ENCODE data around the gene RALBP1. TPM values are rescaled to one million over a fixed set of nuclear protein-coding genes. Genes with fewer than 3 reads are reported as not detected.
"Not testable (repeated sequence)": the region's sequence is repeated elsewhere in the genome, so short reads cannot be mapped to it uniquely, and the experiment has no call there.

The RALBP1 gene
- total and polyA plus RNA-seq, 5 donors, result 32.4 to 57.5 (median 46.3) TPM

DNA sequence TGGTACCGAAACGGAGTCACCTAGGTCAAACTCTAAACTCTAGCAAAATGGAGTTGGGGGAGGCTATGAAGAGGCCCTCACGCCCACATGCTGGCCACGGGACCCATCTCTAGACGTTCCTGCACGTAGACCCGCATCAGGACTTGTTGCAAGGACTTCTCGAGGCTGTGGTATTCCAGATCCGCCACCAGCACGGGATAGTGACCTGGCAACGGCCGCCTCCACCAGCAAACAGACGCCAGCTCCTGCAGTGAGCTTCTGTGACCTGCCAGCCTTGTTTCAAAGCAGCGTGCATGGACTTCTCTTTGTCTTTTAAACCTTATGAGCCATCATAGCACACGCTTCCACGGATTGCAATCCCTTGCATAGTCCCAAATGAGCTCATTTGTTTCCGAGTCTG lies 40.3 kb upstream of the RALBP1 start:
- Histone ChIP-seq H3K27ac (ENCODE audit: low read length) (no peak overlapping the region), H3K4me1 (ENCODE audit: control insufficient read depth, insufficient read depth, low read length) (no peaks in the 10 kb centered on the region), H3K9me3 (ENCODE audit: control insufficient read depth, low read length) (no peaks in the 10 kb centered on the region), H3K4me3 (ENCODE audit: low read length) (no peak overlapping the region), H3K27me3 (ENCODE audit: control insufficient read depth, insufficient read depth) (no peaks in the 10 kb centered on the region)
- no peak for ATAC-seq
- no peak for DNase-seq
- intact Hi-C loops (cut with DNase I), result no loop called here
- 95% methylated on average over 17 of the region's 17 CpGs for WGBS

DNA sequence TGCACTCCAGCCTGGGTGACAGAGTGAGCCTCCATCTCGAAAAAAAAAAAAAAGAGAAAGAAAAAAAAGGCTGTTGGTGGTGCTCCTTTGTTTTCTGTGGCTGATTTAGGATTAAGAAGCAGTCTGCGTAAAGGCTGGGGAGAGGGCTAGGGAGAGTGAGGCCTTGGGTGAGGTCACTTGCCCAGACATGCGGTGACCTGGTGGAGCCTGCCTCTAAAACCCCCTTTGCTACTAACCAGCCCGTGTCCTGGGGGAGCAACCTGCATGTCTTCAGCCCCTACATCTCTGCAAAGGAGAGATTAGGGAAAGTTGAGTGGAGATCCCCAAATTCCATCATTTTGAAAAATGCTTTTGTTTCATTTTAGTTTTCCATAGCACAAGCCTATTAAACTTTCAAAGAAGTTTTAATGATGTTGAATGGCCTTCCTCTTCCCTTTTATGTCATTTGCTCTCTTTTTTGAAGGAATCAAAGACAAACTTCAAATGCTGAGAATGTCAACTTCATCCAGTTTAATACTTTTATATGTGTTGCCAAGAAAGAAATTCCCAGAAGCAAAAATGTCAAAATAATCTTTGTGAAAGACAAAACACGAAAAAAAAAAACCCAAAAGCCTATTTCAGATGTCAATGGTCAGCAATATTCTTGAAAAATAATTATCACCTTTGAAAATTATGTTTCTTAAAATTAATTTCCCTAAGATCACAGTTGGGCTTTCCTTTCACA lies 38.9 kb upstream of the RALBP1 start:
- no peaks in the 10 kb centered on the region for H3K4me1 ChIP-seq (ENCODE audit: control insufficient read depth, insufficient read depth, low read length)
- intact Hi-C loops (cut with DNase I), result no loop called here
- H3K27me3 ChIP-seq (ENCODE audit: control insufficient read depth, insufficient read depth), result no peaks in the 10 kb centered on the region
- H3K4me3 ChIP-seq (ENCODE audit: low read length), result no peak overlapping the region
- no peaks in the 10 kb centered on the region for H3K9me3 ChIP-seq (ENCODE audit: control insufficient read depth, low read length)
- WGBS, result 72% methylated on average over 5 of the region's 5 CpGs
- DNase-seq (no peak), ATAC-seq (no peak)
- H3K27ac ChIP-seq (ENCODE audit: low read length), result no peak overlapping the region

DNA sequence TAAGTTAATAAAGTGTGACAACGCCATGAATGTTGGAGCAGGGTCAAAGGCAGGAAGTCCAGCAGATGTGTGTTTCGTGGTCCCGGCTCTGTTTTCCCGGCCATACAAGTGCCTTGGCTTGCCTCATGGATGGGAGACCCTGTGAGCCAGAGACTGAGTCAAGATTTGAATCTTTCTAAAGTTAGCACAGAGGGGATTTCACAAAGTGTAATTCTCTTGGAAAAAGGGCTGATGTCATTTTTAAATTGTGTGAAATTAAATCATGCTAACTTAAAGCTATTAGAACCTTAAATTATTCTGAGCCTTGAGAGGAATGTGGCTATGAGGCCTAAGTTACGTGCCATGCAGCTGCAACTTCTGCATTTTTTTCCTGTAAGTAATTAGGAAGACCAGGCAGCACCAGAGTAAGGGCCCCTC lies 38.3 kb upstream of the RALBP1 start:
- Histone ChIP-seq H3K9me3 (ENCODE audit: control insufficient read depth, low read length) (no peaks in the 10 kb centered on the region), H3K27ac (ENCODE audit: low read length) (no peak overlapping the region), H3K27me3 (ENCODE audit: control insufficient read depth, insufficient read depth) (no peaks in the 10 kb centered on the region), H3K4me1 (ENCODE audit: control insufficient read depth, insufficient read depth, low read length) (no peaks in the 10 kb centered on the region), H3K4me3 (ENCODE audit: low read length) (no peak overlapping the region)
- intact Hi-C loops (cut with DNase I), result no loop called here
- no peak for ATAC-seq
- no peak for DNase-seq
- 33% methylated on average over 5 of the region's 5 CpGs for WGBS

DNA sequence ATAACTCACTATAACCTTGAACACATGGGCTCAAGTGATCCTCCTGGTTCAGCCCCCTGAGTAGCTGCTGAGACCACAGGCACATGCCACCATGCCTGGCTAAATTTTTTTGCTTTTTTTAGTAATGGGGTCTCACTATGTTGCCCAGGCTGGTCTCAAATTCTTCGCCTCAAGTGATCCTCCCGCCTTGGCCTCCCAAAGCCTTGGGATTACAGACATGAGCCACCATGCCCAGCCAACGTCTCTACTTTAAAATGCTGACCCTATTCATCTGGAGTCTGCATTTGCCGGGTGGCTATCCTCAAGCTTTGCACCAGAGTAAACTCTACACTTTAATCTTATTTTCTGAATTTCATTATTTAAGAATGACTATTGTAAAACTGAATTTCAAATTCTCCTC lies 37.6 kb upstream of the RALBP1 start:
- H3K27ac ChIP-seq (ENCODE audit: low read length), result no peak overlapping the region
- no peak overlapping the region for H3K4me3 ChIP-seq (ENCODE audit: low read length)
- no peaks in the 10 kb centered on the region for H3K4me1 ChIP-seq (ENCODE audit: control insufficient read depth, insufficient read depth, low read length)
- ATAC-seq (no peak), DNase-seq (no peak)
- H3K27me3 ChIP-seq (ENCODE audit: control insufficient read depth, insufficient read depth), result no peaks in the 10 kb centered on the region
- intact Hi-C loops (cut with DNase I), result no loop called here
- 94% methylated on average over 4 of the region's 4 CpGs for WGBS
- H3K9me3 ChIP-seq (ENCODE audit: control insufficient read depth, low read length), result no peaks in the 10 kb centered on the region

DNA sequence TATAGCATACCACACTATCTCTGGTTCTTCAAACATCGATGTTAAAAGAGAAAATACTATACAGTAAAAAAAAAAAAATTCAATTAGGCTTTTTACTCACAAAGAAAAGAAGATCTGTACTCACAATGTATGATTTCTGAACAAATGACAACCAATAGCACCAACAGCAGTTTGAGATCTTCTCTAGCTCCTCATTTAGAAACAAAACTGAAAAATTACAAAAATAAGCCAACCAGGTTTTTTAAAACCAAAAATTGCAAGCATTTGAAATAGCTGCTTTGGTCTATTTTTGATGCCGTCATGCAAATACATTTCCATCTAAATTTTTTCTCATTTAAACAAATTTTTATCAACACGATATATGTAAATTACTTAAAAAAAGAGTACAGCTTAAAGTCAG lies 34.3 kb upstream of the RALBP1 start:
- DNase-seq, result no peak
- intact Hi-C loops (cut with DNase I), result no loop called here
- no peak for ATAC-seq
- Histone ChIP-seq H3K27ac (ENCODE audit: low read length) (no peak overlapping the region), H3K4me3 (ENCODE audit: low read length) (no peak overlapping the region), H3K27me3 (ENCODE audit: control insufficient read depth, insufficient read depth) (no peaks in the 10 kb centered on the region), H3K4me1 (ENCODE audit: control insufficient read depth, insufficient read depth, low read length) (no peaks in the 10 kb centered on the region), H3K9me3 (ENCODE audit: control insufficient read depth, low read length) (no peaks in the 10 kb centered on the region)
- WGBS, result 88% methylated on average over 3 of the region's 3 CpGs

DNA sequence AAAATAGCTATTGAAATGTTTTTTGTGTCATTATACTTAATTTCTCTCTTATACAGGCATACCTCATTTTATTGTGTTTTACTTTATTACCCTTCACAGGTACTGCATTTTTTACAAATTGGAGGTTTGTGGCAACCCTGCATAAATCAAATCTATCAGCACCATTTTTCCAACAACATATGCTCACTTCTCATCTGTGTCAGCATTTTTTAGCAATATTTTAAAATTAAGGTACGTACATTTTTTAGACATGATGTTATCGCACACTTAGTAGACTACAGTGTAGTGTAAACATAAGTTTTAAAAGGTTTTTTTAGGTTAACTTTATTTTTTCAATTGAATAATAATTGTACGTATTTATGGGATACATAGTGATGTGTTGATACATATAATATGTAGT lies 30.8 kb upstream of the RALBP1 start:
- intact Hi-C loops (cut with DNase I), result no loop called here
- H3K4me1 ChIP-seq (ENCODE audit: control insufficient read depth, insufficient read depth, low read length), result no peaks in the 10 kb centered on the region
- DNase-seq, result no peak

DNA sequence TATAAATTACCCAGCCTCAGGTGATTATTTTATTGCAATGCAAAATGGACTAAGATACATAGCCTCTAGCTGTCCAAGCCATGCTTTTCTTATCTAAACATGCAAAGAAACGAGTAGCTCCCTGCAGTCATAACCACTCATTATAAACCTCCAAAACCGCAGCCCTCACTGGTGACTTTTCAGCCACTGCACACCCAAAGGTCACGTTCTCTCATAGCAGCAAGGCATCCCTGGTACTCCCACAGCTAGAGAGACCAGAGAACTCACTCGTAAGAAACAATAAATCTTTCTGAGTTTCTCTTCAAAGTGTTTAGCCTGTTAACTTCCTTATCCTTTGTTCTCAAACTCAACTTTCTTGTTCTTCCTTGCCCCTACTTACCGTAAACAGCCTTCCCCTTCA lies 28.5 kb upstream of the RALBP1 start:
- 89% methylated on average over 5 of the region's 5 CpGs for WGBS
- no peaks in the 10 kb centered on the region for H3K27me3 ChIP-seq (ENCODE audit: control insufficient read depth, insufficient read depth)
- ATAC-seq (no peak), DNase-seq (no peak)
- no peak overlapping the region for H3K27ac ChIP-seq (ENCODE audit: low read length)
- peaks cover 3% of the 10 kb centered on the region for H3K9me3 ChIP-seq (ENCODE audit: control insufficient read depth, low read length)
- intact Hi-C loops (cut with DNase I), result no loop called here
- no peak overlapping the region for H3K4me3 ChIP-seq (ENCODE audit: low read length)
- H3K4me1 ChIP-seq (ENCODE audit: control insufficient read depth, insufficient read depth, low read length), result no peaks in the 10 kb centered on the region

More for the DNA sequence above, 30.8 kb upstream of the RALBP1 start:
- no peaks in the 10 kb centered on the region for H3K27me3 ChIP-seq (ENCODE audit: control insufficient read depth, insufficient read depth)
- WGBS, result 93% methylated on average over 3 of the region's 3 CpGs
- H3K27ac ChIP-seq (ENCODE audit: low read length), result no peak overlapping the region
- H3K9me3 ChIP-seq (ENCODE audit: control insufficient read depth, low read length), result peaks cover 3% of the 10 kb centered on the region
- no peak overlapping the region for H3K4me3 ChIP-seq (ENCODE audit: low read length)
- no peak for ATAC-seq

DNA sequence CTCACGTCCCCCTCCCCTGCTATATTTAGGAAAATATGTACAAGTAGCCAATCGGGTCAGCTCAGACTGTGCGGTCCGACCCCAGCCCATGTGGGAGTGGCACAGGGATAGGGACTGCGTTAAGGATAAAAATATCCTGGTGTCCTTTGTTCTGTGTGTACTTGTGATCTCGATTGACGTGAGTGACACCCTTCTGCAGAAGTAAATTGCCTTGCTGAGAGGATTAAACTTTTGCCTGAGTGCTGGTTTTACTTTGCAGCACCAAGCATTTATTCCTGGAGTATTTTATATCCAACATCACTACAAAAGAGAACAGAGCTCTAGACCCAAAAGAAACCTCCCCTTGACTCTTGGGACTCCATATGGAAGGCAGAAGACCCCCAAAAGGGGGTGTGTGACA lies 28.0 kb upstream of the RALBP1 start:
- Histone ChIP-seq H3K4me1 (ENCODE audit: control insufficient read depth, insufficient read depth, low read length) (no peaks in the 10 kb centered on the region), H3K9me3 (ENCODE audit: control insufficient read depth, low read length) (peaks cover 3% of the 10 kb centered on the region), H3K4me3 (ENCODE audit: low read length) (no peak overlapping the region), H3K27me3 (ENCODE audit: control insufficient read depth, insufficient read depth) (no peaks in the 10 kb centered on the region), H3K27ac (ENCODE audit: low read length) (no peak overlapping the region)
- no peak for ATAC-seq
- 93% methylated on average over 7 of the region's 7 CpGs for WGBS
- DNase-seq, result no peak
- intact Hi-C loops (cut with DNase I), result no loop called here

DNA sequence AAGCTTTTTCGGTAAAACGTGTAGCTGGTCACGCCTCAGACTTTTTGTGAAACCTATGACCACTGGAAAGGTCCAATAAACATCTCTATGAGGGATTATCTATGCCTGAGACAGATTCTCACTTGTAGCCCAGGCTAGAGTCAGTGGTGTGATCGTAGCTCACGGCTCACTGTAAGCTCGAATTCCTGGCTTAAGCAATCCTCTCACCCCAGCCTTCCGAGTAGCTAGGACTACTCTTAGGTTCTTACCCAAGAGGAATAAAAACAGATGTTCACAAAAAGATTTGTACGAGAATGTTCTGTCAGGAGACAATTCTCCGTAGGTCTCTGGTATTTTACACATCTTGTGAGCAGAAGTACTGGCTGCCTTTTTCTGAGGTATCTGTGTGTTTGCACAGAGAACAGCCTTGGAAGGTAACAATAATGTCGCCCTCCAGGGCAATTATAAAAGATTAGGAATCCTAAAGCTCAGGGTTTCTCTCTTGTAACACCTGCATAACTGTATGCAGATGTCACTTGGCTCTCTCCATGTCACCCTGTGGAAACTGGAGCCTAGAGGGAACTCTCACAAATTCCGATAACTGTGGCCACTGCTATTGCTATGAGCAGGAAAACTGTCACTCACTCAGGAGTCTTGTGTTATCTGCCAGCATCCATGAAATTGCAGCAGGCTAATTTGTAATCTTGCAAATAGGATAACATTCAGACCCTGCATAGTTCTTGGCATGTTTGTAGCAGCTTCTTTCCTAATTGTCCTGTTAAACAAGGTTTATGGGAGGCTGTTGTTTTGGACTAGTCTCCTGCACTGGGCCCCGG lies 25.5 kb upstream of the RALBP1 start:
- no peak overlapping the region for H3K4me3 ChIP-seq (ENCODE audit: low read length)
- DNase-seq (no peak), ATAC-seq (no peak)
- H3K27ac ChIP-seq (ENCODE audit: low read length), result no peak overlapping the region
- H3K4me1 ChIP-seq (ENCODE audit: control insufficient read depth, insufficient read depth, low read length), result no peaks in the 10 kb centered on the region
- 69% methylated on average over 12 of the region's 12 CpGs for WGBS
- intact Hi-C loops (cut with DNase I), result no loop called here
- H3K27me3 ChIP-seq (ENCODE audit: control insufficient read depth, insufficient read depth), result no peaks in the 10 kb centered on the region
- H3K9me3 ChIP-seq (ENCODE audit: control insufficient read depth, low read length), result peaks cover 3% of the 10 kb centered on the region

DNA sequence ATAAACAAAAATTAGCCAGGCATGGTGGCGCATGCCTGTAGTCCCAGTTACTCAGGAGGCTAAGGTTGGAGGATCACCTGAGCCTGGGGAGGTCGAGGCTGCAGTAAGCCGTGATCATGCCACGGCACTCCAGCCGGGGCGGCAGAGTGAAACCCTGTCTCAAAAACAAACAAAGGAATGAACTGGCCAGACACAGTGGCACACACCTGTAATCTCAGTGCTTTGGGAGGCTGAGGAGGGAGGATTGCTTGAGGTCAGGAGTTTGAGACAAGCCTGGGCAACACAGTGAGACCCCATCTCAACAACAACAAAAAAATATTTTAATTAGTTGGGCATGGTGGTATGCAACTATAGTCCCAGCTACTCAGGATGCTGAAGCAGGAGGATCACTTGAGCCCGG lies 24.4 kb upstream of the RALBP1 start:
- intact Hi-C loops (cut with DNase I); H3K27ac ChIP-seq (ENCODE audit: low read length); DNase-seq; H3K9me3 ChIP-seq (ENCODE audit: control insufficient read depth, low read length); H3K27me3 ChIP-seq (ENCODE audit: control insufficient read depth, insufficient read depth); H3K4me3 ChIP-seq (ENCODE audit: low read length); H3K4me1 ChIP-seq (ENCODE audit: control insufficient read depth, insufficient read depth, low read length); ATAC-seq: not testable (repeated sequence)
- 94% methylated on average over 7 of the region's 7 CpGs for WGBS

DNA sequence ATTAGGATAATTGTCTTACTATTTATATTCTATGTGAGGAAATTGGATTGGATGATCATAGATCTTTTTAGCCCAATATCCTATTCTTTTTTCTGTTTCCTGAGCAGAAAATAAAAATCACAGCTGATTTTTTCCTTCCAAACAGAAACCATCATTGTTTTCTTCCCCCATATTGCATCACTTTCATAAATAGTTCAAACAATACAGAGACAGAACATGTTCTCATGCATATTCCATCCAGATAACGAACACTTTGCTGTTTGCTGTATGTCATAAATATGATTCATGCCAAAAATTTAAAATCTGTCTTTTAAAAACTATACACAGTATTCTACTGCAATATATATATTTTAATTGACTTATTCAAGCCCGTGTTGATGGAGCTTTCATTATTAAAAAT lies 22.0 kb upstream of the RALBP1 start:
- Histone ChIP-seq H3K9me3 (ENCODE audit: control insufficient read depth, low read length) (no peaks in the 10 kb centered on the region), H3K27ac (ENCODE audit: low read length) (no peak overlapping the region), H3K4me1 (ENCODE audit: control insufficient read depth, insufficient read depth, low read length) (no peaks in the 10 kb centered on the region), H3K4me3 (ENCODE audit: low read length) (no peak overlapping the region), H3K27me3 (ENCODE audit: control insufficient read depth, insufficient read depth) (no peaks in the 10 kb centered on the region)
- no peak for ATAC-seq
- intact Hi-C loops (cut with DNase I), result no loop called here
- DNase-seq, result no peak
- WGBS, result 62% methylated on average over 2 of the region's 2 CpGs

Measured in right cardiac atrium (tissue), 5 donors.